ENCODE data around the gene PPP2R3A.
"Not testable (repeated sequence)": the region's sequence is repeated elsewhere in the genome, so short reads cannot be mapped to it uniquely, and the experiment has no call there.

PPP2R3A gene

GRCh38 chr3:136162322-136162721 lies 196.8 kb downstream of the PPP2R3A start:
- no peak for DNase-seq (ENCODE audit: low spot score)

GRCh38 chr3:136163607-136164006 lies 198.1 kb downstream of the PPP2R3A start:
- not testable (repeated sequence) for DNase-seq (ENCODE audit: low spot score)

- DNase-seq (ENCODE audit: low spot score): no peak
Observed at GRCh38 chr3:136166507-136166906, 201.0 kb downstream of the PPP2R3A start.

DNA sequence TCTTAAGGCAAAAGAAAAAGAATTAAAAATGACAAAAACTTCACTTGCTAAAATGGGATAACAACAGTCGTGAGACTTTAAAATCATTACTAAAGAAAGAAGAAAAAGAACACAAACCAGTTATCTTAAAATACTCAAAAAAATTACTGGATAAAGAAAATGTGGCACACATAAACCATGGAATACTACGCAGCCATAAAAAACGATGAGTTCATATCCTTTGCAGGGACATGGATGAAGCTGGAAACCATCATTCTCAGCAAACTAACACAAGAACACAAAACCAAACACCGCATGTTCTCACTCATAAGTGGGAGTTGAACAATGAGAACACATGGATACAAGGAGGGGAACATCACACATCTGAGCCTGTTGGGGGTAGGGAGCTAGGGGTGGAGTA lies 202.7 kb downstream of the PPP2R3A start:
- DNase-seq (ENCODE audit: low spot score): not testable (repeated sequence)

DNA sequence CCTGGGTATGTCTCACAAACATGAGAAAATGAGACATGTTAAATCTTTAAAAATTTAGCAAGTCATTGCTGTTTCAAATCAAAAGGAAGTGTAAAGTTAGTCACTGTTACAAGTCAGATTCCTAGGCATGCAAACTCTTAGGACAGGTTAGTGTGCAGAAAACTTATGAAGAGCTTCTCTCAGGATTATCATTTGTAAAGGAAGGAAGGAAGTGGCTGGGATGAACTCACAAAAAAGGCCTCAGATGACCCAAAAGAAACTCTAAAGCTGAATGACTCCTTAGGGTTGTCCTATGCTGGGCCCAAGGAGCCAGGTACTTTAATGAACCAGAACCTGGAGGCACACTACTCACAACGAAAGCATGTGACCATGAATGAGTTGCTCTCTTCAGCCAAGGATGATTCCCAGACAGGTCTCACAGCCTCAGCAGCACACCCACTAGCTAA lies 205.6 kb downstream of the PPP2R3A start:
- DNase-seq (ENCODE audit: low spot score): no peak

- DNase-seq (ENCODE audit: low spot score): no peak
Observed at GRCh38 chr3:136173939-136174490, 208.5 kb downstream of the PPP2R3A start.

- DNase-seq (ENCODE audit: low spot score): no peak
Observed at GRCh38 chr3:136177876-136178275, 212.3 kb downstream of the PPP2R3A start.

DNA sequence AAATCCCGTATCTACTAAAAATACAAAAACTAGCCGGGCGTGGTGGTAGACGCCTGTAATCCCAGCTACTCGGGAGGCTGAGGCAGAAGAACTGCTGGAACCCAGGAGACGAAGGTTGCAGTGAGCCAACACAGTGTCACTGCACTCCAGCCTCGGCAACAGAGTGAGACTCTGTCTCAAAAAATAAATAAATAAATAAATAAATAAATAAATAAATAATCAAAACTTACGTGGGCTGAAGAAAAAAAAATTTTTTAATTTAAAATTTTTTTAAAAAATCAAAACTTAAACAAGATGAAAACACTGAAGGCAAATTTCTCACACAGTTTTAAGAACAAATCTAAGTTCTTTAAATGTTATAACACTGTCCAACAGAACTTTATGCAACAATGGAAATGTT lies 216.2 kb downstream of the PPP2R3A start:
- no peak for DNase-seq (ENCODE audit: low spot score)

DNA sequence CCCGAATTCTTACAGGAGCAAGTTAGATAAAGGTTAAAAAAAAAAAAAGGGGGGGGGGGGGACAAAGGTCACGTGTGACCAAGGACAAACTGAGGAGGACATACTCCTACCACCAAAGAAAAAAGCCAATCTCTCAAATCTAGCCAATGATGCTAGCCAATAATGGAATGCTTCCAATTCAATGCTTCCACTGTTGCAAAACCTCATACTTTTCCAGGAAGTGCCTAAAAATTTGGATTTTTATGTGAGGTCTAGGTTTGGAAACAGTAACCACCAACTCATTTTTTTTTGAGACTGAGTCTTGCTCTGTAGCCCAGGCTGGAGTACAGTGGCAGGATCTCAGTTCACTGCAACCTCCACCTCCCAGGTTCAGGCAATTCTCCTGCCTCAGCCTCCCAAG lies 219.2 kb downstream of the PPP2R3A start:
- no peak for DNase-seq (ENCODE audit: low spot score)

DNA sequence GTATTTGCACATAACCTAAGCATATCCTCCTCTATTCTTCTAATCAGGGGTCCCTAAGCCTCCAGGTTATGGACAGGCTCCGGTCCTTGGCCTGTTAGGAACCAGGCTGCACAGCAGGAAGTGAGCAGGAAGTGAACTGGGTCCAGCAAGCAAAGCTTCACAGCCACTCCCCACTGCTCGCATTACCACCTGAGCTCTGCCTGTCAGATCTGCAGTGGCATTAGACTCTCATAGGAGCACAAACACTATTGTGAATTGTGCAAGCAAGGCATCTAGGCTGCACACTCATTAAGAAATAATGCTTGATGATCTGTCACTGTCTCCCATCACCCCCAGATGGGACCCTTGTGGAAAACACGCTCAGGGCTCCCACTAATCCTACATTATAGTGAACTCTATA lies 220.8 kb downstream of the PPP2R3A start:
- no peak for DNase-seq (ENCODE audit: low spot score)

DNA sequence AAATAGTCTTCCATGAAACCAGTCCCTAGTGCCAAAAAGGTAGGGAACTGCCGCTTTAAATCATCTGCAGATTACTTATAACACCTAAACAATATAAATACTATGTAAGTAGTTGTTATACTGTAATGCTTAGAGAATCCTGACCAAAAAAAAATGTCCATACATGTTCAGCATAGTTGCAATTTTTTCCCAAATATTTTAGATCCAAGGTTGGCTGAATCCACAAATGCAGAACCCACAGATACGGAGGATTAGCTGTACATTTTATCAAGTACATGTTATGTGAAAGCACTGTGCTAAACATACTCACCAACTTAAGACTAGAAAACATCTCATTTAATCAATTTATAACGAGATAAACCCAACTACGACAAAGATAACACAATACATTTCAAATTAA lies 221.3 kb downstream of the PPP2R3A start:
- DNase-seq (ENCODE audit: low spot score): no peak

GRCh38 chr3:136187868-136188267 lies 222.3 kb downstream of the PPP2R3A start:
- no peak for DNase-seq (ENCODE audit: low spot score)

GRCh38 chr3:136189043-136189442 lies 223.5 kb downstream of the PPP2R3A start:
- DNase-seq (ENCODE audit: low spot score): no peak

- no peak for DNase-seq (ENCODE audit: low spot score)
Observed at GRCh38 chr3:136189859-136190617, 224.5 kb downstream of the PPP2R3A start.

DNA sequence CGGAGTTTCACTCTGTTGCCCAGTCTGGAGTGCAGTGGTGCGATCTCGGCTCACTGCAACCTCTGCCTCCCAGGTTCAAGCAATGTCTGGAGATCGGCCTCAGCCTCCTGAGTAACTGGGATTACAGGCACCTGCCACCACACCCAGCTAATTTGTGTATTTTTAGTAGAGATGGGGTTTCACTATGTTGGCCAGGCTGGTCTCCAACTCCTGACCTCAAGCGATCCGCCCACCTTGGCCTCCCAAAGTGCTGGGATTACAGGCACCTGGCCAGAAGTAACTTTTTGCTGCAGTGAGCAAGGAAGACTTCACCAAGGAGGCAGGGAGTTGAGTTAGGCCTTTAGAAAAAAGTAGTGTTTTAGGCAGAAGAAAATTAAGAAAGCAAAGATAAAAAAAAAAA lies 226.7 kb downstream of the PPP2R3A start:
- not testable (repeated sequence) for DNase-seq (ENCODE audit: low spot score)

DNA sequence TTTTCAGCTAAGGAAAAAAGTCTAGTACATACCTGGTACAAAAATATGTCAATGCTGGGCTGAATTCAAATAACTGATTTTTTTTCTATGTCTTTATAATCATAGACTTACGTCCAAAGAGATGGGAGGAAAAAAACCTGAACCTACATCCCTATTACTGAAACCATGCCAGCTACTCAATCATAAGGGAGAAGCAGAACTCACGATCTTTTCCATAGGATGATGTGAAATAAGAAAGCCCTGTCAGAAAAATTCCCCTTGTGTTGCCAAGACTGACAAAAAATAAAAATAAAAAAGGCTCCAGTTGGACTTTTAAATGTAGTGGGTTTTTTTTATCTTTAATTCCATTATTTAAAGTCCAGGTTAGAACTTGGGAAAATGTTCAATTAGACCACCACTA lies 227.3 kb downstream of the PPP2R3A start:
- no peak for DNase-seq (ENCODE audit: low spot score)

- DNase-seq (ENCODE audit: low spot score): no peak
Observed at GRCh38 chr3:136193278-136194054, 227.9 kb downstream of the PPP2R3A start.

DNA sequence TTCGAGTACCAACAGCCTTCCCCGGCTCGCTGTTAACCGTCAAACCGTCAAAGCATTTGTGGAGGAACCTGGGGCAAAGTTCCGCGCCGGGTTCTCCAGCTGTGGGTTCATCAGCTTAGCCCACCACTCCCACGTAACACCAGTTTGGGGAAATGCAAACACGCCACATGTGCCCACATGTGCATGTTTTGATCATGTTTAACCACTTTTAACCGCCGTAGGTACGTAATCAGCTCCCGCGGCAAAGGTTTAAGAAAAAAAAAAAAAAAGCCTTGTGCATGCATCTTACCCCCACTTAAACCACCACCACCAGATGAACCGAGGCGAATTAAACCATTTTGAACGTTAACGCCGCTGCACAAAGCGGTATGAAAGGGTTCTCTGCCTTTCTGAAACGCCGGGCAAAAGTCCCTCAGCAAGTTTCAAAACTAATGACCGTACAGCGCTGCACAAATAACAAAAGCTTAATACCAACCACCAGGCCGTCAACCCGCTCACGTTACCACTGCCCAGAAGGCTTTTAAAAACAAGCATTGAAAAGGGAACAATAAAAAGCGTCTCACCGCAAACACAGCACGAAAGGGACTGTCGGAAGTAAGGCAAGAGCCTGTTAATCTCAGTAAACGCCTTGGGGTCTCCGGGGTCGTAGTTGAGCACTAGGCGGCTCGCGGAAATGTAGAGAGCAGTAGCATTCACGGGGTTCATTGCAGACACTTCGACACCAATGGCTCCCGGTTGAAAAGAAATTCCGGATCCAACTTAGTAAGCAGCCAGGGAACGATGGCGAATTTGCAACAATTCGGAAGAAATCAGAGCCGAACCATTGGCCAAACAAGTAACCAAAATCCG lies 229.1 kb downstream of the PPP2R3A start:
- peak; percentile 55 for DNase-seq (ENCODE audit: low spot score)

- DNase-seq (ENCODE audit: low spot score): peak; percentile 74
Observed at GRCh38 chr3:136195258-136196063, 229.9 kb downstream of the PPP2R3A start.

- DNase-seq (ENCODE audit: low spot score): no peak
Observed at GRCh38 chr3:136196064-136196400, 230.5 kb downstream of the PPP2R3A start, which contains the start of gene MSL2. Gene MSL2, minus strand, starts transcription at chr3:136196335. Its CDS starts 1,222 bp downstream, at chr3:136195113.
